ENCODE data around the gene MACROD1. TPM values are rescaled to one million over a fixed set of nuclear protein-coding genes. Genes with fewer than 3 reads are reported as not detected.

MACROD1 gene
- total RNA-seq, 1 experiment from 2014 or later = 36.9 TPM

- Mint-ChIP-seq H3K27me3 (ENCODE audit: low read depth) (peaks cover 28% of the 10 kb centered on the region), H3K4me1 (peaks cover 9% of the 10 kb centered on the region), H3K36me3 (peaks cover 19% of the 10 kb centered on the region), H3K27ac (peak overlapping the region; percentile 76; the same call in 1 of the 2 replicates), H3K4me3 (peak overlapping the region; percentile 64), H3K9me3 (no peaks in the 10 kb centered on the region)
- TF ChIP-seq ZNF671 (CRISPR knock-in tag; IDR thresholded peaks at IDR 0.05) = no peak
- no peak for TF ChIP-seq CREM (CRISPR knock-in tag; IDR thresholded peaks at IDR 0.05)
- no peak for TF ChIP-seq ZBTB21 (CRISPR knock-in tag; IDR thresholded peaks at IDR 0.05; ENCODE audit: borderline replicate concordance)
- TF ChIP-seq GABPB1 (CRISPR knock-in tag; IDR thresholded peaks at IDR 0.05) = no peak
- TF ChIP-seq FOXK1 (CRISPR knock-in tag; IDR thresholded peaks at IDR 0.05) = 0 out of 2 replicates have a peak, but pooled peaks have one; percentile 17
- no peak for TF ChIP-seq USF1 (CRISPR knock-in tag; IDR thresholded peaks at IDR 0.05)
- 0 out of 2 replicates have a peak, but pooled peaks have one; percentile 40 for TF ChIP-seq ZNF263 (CRISPR knock-in tag; IDR thresholded peaks at IDR 0.05; ENCODE audit: low read depth)
- no peak for TF ChIP-seq ESRRA (CRISPR knock-in tag; IDR thresholded peaks at IDR 0.05; ENCODE audit: borderline replicate concordance)
- 0 out of 2 replicates have a peak, but pooled peaks have one; percentile 20 for TF ChIP-seq FOXP1 (CRISPR knock-in tag; IDR thresholded peaks at IDR 0.05; ENCODE audit: borderline replicate concordance)
- 0 out of 2 replicates have a peak, but pooled peaks have one; percentile 47 for TF ChIP-seq E2F4 (CRISPR knock-in tag; IDR thresholded peaks at IDR 0.05; ENCODE audit: borderline replicate concordance, low read depth)
- no peak for TF ChIP-seq PRRX2 (CRISPR knock-in tag; IDR thresholded peaks at IDR 0.05)
- TF ChIP-seq, protein P1, sequence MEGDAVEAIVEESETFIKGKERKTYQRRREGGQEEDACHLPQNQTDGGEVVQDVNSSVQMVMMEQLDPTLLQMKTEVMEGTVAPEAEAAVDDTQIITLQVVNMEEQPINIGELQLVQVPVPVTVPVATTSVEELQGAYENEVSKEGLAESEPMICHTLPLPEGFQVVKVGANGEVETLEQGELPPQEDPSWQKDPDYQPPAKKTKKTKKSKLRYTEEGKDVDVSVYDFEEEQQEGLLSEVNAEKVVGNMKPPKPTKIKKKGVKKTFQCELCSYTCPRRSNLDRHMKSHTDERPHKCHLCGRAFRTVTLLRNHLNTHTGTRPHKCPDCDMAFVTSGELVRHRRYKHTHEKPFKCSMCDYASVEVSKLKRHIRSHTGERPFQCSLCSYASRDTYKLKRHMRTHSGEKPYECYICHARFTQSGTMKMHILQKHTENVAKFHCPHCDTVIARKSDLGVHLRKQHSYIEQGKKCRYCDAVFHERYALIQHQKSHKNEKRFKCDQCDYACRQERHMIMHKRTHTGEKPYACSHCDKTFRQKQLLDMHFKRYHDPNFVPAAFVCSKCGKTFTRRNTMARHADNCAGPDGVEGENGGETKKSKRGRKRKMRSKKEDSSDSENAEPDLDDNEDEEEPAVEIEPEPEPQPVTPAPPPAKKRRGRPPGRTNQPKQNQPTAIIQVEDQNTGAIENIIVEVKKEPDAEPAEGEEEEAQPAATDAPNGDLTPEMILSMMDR (IDR thresholded peaks at IDR 0.05) = no peak
- no peak for TF ChIP-seq MXD4 (CRISPR knock-in tag; IDR thresholded peaks at IDR 0.05; ENCODE audit: borderline replicate concordance)
- peak; percentile 5; the same call in 1 of the 2 replicates for TF ChIP-seq EMX1 (CRISPR knock-in tag; IDR thresholded peaks at IDR 0.05)
- 0 out of 2 replicates have a peak, but pooled peaks have one; percentile 4 for TF ChIP-seq NFYB (CRISPR knock-in tag; conservative IDR thresholded peaks at IDR 0.05; ENCODE audit: low read depth)
- TF ChIP-seq RELA (CRISPR knock-in tag; IDR thresholded peaks at IDR 0.05; ENCODE audit: borderline replicate concordance) = no peak
- no peak for TF ChIP-seq CREB1 (CRISPR knock-in tag; IDR thresholded peaks at IDR 0.05)
- peak; percentile 44; the same call in 1 of the 2 replicates for TF ChIP-seq ATF1 (CRISPR knock-in tag; IDR thresholded peaks at IDR 0.05)
- DNase-seq (ENCODE audit: low spot score) (peak; percentile 70), ATAC-seq (peak; percentile 52)
- POLR2A ChIA-PET = interaction anchor here (1.0 to 1.7 kb wide), 3 partner anchors 18 to 79 kb away, joined by 3 to 4 read pairs (median 4); no protein-coding TSS in a partner anchor
- CTCF ChIA-PET = interaction anchor here (0.7 to 5.4 kb wide), 38 partner anchors 8 to 1075 kb away, joined by 3 to 75 read pairs (median 4); partner anchors contain the start of genes FLRT1, MARK2, PRDX5 and TRMT112
Observed at GRCh38 chr11:63998558-63999348, 167.2 kb downstream of the MACROD1 start.

DNA sequence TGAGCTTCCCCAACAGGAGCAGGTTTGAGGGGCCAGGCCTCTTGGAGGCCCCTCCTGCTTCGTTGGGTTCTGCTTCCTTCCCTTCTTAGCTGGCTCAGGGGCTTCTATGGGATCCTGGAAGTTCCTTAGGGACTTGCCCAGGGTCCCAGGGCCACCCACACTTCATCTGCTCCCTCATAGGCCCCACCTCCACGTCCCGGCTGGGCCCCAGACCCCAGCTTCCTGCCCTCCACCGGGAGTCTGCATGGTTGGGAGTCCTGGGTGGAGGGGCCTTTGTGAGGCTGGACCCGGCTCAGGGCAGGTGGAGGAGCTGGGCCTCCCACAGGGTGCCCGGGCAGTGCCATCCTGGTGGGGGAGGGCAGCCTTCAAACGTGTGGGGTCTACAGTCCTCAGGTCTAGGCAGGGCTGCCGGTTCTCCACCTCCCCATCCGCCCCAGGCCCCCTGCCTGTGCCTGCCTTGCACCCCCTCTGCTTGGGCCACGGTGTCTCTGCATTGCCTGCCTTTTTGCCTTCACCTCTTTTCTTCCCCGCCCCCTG lies 168.0 kb downstream of the MACROD1 start:
- ChIA-PET POLR2A (interaction anchor here (1.7 kb wide), 1 partner anchor 31 kb away, joined by 4 read pairs; no protein-coding TSS in a partner anchor), CTCF (interaction anchor here (0.7 to 5.4 kb wide), 16 partner anchors 10 to 492 kb away, joined by 3 to 55 read pairs (median 3); partner anchors contain the start of genes FLRT1, MARK2, PRDX5 and TRMT112)
- no peak for ATAC-seq
- Mint-ChIP-seq H3K4me3 (peak overlapping the region; percentile 56), H3K4me1 (peaks cover 9% of the 10 kb centered on the region), H3K27me3 (ENCODE audit: low read depth) (peaks cover 19% of the 10 kb centered on the region), H3K36me3 (peaks cover 25% of the 10 kb centered on the region), H3K9me3 (no peaks in the 10 kb centered on the region), H3K27ac (peak overlapping the region; percentile 76)
- no peak for DNase-seq (ENCODE audit: low spot score)
- TF ChIP-seq GRHL2 (CRISPR knock-in tag; IDR thresholded peaks at IDR 0.05; ENCODE audit: insufficient replicate concordance, severe bottlenecking) = no peak
- no peak for TF ChIP-seq ZNF263 (CRISPR knock-in tag; IDR thresholded peaks at IDR 0.05; ENCODE audit: low read depth)
- TF ChIP-seq ZNF425 (CRISPR knock-in tag; conservative IDR thresholded peaks at IDR 0.05) = no peak
- no peak for TF ChIP-seq FOXJ3 (CRISPR knock-in tag; IDR thresholded peaks at IDR 0.05; ENCODE audit: borderline replicate concordance)
- TF ChIP-seq TEAD1 (CRISPR knock-in tag; IDR thresholded peaks at IDR 0.05) = no peak
- TF ChIP-seq MLX (CRISPR knock-in tag; IDR thresholded peaks at IDR 0.05) = no peak
- TF ChIP-seq, protein P2, sequence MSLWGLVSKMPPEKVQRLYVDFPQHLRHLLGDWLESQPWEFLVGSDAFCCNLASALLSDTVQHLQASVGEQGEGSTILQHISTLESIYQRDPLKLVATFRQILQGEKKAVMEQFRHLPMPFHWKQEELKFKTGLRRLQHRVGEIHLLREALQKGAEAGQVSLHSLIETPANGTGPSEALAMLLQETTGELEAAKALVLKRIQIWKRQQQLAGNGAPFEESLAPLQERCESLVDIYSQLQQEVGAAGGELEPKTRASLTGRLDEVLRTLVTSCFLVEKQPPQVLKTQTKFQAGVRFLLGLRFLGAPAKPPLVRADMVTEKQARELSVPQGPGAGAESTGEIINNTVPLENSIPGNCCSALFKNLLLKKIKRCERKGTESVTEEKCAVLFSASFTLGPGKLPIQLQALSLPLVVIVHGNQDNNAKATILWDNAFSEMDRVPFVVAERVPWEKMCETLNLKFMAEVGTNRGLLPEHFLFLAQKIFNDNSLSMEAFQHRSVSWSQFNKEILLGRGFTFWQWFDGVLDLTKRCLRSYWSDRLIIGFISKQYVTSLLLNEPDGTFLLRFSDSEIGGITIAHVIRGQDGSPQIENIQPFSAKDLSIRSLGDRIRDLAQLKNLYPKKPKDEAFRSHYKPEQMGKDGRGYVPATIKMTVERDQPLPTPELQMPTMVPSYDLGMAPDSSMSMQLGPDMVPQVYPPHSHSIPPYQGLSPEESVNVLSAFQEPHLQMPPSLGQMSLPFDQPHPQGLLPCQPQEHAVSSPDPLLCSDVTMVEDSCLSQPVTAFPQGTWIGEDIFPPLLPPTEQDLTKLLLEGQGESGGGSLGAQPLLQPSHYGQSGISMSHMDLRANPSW (CRISPR knock-in tag; conservative IDR thresholded peaks at IDR 0.05; ENCODE audit: low read depth) = no peak

Measured in WTC11 (cell line).